K562 (cell line): ENCODE results near the gene FSTL4. TPM values are rescaled to one million over a fixed set of nuclear protein-coding genes. Genes with fewer than 3 reads are reported as not detected.

ENCODE experiments used
- ATAC-seq: fragments of 200-7000 bp; cut with Tn5 transposase; 3 replicates; pipeline ENCODE4 v1.9.1; 2020; ENCODE audit warnings: moderate library complexity
- BruUV-seq: library from RNA; stranded (reverse); fragments of 400-500 nt; replicated peaks from 2 replicates; lab custom pipeline; 2021; lab: Mats Ljungman, UMichigan
- CTCF ChIA-PET: fragments of 300-600 bp; formaldehyde crosslinking; extraction: SDS; loops from one replicate; lab custom pipeline; 2021; ENCODE audit warnings: low intra/inter-chr PET ratio; lab: Yijun Ruan, JAX
- POLR2A ChIA-PET: fragments of 300-600, 350-650 bp; sonication (Branson Sonifier 250); formaldehyde crosslinking; extraction: SDS; loops from one replicate; lab custom pipeline; 2021; ENCODE audit warnings: antibody characterized with exemption, inconsistent platforms; lab: Yijun Ruan, JAX
- DNase-seq, 4 experiments: peaks; one replicate each; pipeline versions ENCODE4 v3.0.0 to v3.0.0-alpha.2; 2011 to 2018; ENCODE audit warnings: low spot score in 3 of 4, mixed read lengths in 3 of 4; ENCODE audit errors: extremely low read depth in 1 of 4
- FAIRE-seq: peaks from 2 replicates; lab custom pipeline; 2011; peaks lifted over from hg19 to GRCh38; lab: Jason Lieb, UNC
- H2AFZ ChIP-seq: 2 replicates; pipeline ENCODE4 v1.6.0; 2011; ENCODE audit warnings: low read depth, low read length, control low read depth, inconsistent platforms
- H3K27ac ChIP-seq: fragments of 200-600 bp; 3 replicates; pipeline ENCODE4 v1.8.0; 2011; ENCODE audit warnings: low read depth, mild to moderate bottlenecking, control low read depth, inconsistent platforms, low read length, moderate library complexity, mixed read lengths; ENCODE audit errors: extremely low read depth
- H3K27me3 ChIP-seq, 2 experiments: fragments of 300-600 bp in 1 of 2; 2 replicates in 1 of 2; 3 replicates in 1 of 2; pipeline versions ENCODE4 v1.6.0 to v1.8.0; 2011; ENCODE audit warnings: inconsistent platforms in 2 of 2, low read length in 2 of 2, mild to moderate bottlenecking in 1 of 2, mixed read lengths in 1 of 2, moderate library complexity in 1 of 2; ENCODE audit not compliant: control insufficient read depth in 2 of 2, insufficient read depth in 2 of 2
- H3K36me3 ChIP-seq: fragments of 300-600 bp; 3 replicates; pipeline ENCODE4 v1.8.0; 2011; ENCODE audit warnings: mild to moderate bottlenecking, low read length, inconsistent platforms; ENCODE audit not compliant: control insufficient read depth, insufficient read depth
- H3K4me1 ChIP-seq, 2 experiments: fragments of 200-600 bp in 1 of 2; replicated peaks in 1 of 2; 2 replicates in 1 of 2; 3 replicates in 1 of 2; pipeline versions ENCODE4 v1.5.1 to v1.8.0; 2011; ENCODE audit warnings: inconsistent platforms in 2 of 2, low read length in 2 of 2, mild to moderate bottlenecking in 1 of 2, mixed read lengths in 1 of 2, moderate library complexity in 1 of 2; ENCODE audit not compliant: control insufficient read depth in 2 of 2, insufficient read depth in 2 of 2
- H3K4me2 ChIP-seq: 2 replicates; pipeline ENCODE4 v1.6.1; 2011; ENCODE audit warnings: low read length, control low read depth, inconsistent platforms, mixed read lengths; ENCODE audit not compliant: insufficient read depth
- H3K4me3 ChIP-seq: fragments of 200-600 bp; sonication (generic), shearing (Covaris generic); 2 replicates; pipeline ENCODE4 v1.5.1; 2016; ENCODE audit warnings: control low read depth, inconsistent platforms
- H3K79me2 ChIP-seq: fragments of 200-600 bp; 3 replicates; pipeline ENCODE4 v1.8.0; 2011; ENCODE audit warnings: low read length, inconsistent platforms; ENCODE audit not compliant: control insufficient read depth, insufficient read depth
- H3K9ac ChIP-seq, 2 experiments: 2 replicates each; pipeline versions ENCODE4 v1.6.0 to v1.6.1; 2011; ENCODE audit warnings: low read depth in 2 of 2, low read length in 2 of 2, control low read depth in 1 of 2, inconsistent platforms in 1 of 2, mild to moderate bottlenecking in 1 of 2, mixed read lengths in 1 of 2; ENCODE audit not compliant: insufficient read depth in 1 of 2
- H3K9me1 ChIP-seq: one replicate; pipeline ENCODE4 v1.6.0; 2011; ENCODE audit warnings: inconsistent platforms, mild to moderate bottlenecking, low read length, moderate library complexity; ENCODE audit not compliant: control insufficient read depth, insufficient read depth
- H3K9me3 ChIP-seq: replicated peaks from 2 replicates; pipeline ENCODE4 v1.5.1; 2011; ENCODE audit warnings: low read depth, low read length, inconsistent platforms; ENCODE audit not compliant: control insufficient read depth, insufficient read depth
- H4K20me1 ChIP-seq: replicated peaks from 2 replicates; pipeline ENCODE4 v1.6.1; 2011; ENCODE audit warnings: low read length, inconsistent platforms, mixed read lengths; ENCODE audit not compliant: control insufficient read depth, insufficient read depth
- HDAC3 ChIP-seq: fragments of 450-650 bp; IDR thresholded peaks from 2 replicates; pipeline ENCODE4 v1.6.1; 2018; ENCODE audit warnings: borderline replicate concordance, mild to moderate bottlenecking, moderate library complexity; ENCODE audit not compliant: partially characterized antibody
- NFE2L1 ChIP-seq: fragments of 450-650 bp; IDR thresholded peaks from 2 replicates; pipeline ENCODE4 v1.6.1; 2016; ENCODE audit warnings: missing genetic modification characterization, low read depth, mild to moderate bottlenecking, missing compliant biosample characterization, moderate library complexity, borderline replicate concordance
- NFIC ChIP-seq: fragments of 450-650 bp; IDR thresholded peaks from 2 replicates; pipeline ENCODE4 v1.6.1; 2017; ENCODE audit warnings: mild to moderate bottlenecking, inconsistent platforms
- ZNF232 ChIP-seq: sonication (generic); formaldehyde crosslinking; IDR thresholded peaks from 2 replicates; pipeline ENCODE4 v1.8.0; 2022; ENCODE audit warnings: mild to moderate bottlenecking, missing genetic modification reagents
- ZNF239 ChIP-seq: fragments of 250-450 bp; sonication (Bioruptor Pico); IDR thresholded peaks from 2 replicates; pipeline ENCODE4 v1.4.0; 2020; ENCODE audit warnings: mild to moderate bottlenecking
- WGBS: fragments of 100-300 bp; shearing (Covaris generic); methylation state at CpG from one replicate; pipeline ENCODE4 v1.1.6; 2016; ENCODE audit warnings: low coverage, mixed read lengths; ENCODE audit not compliant: insufficient coverage; ENCODE audit errors: missing lambda C conversion rate; 5-methylcytosine and 5-hydroxymethylcytosine counted together
- in situ Hi-C: fragments of 300-500 bp; cut with MboI; formaldehyde crosslinking; loops from 4 replicates; pipeline ENCODE4 v1.15.0; 2018; ENCODE audit warnings: inconsistent platforms, mixed read lengths
- intact Hi-C: fragments of 100-400 bp; cut with micrococcal nuclease; formaldehyde crosslinking; loops from 2 replicates; pipeline ENCODE4 v1.14.2; 2022
- polyA plus RNA-seq, 8 experiments: library from polyadenylated mRNA; depleted of rRNA in 4 of 8; stranded (reverse) in 5 of 8; unstranded in 3 of 8; fragments of >200 nt; fragmentation: Nextera tagmentation in 2 of 8; fragmentation: Illumina TruSeq in 1 of 8; extraction: Ambion mirVana in 2 of 8; extraction: Trizol in 1 of 8; gene quantifications; 2 replicates each; pipeline versions ENCODE4 v1.2.1 to v1.2.3, GENCODE V29; 2011 to 2014; ENCODE audit warnings: inconsistent platforms in 1 of 8, missing spikeins in 1 of 8
- total RNA-seq, 7 experiments: library from RNA; depleted of rRNA in 6 of 7; stranded (reverse); fragments of >200 nt in 6 of 7; fragmentation: Illumina TruSeq in 2 of 7; extraction: Trizol in 2 of 7; gene quantifications; 2 replicates each; pipeline versions ENCODE4 v1.2.1 to v1.2.3, GENCODE V29; 2011 to 2021; ENCODE audit warnings: low replicate concordance in 1 of 7
- TF ChIP-seq, protein P1 (sequence below): fragments of 450-650 bp; formaldehyde crosslinking; IDR thresholded peaks from 2 replicates; pipeline ENCODE4 v1.4.0; 2022; ENCODE audit warnings: missing genetic modification characterization
- TF ChIP-seq, protein P2 (sequence below), 2 experiments: fragments of 450-650 bp; formaldehyde crosslinking in 1 of 2; IDR thresholded peaks; 2 replicates each; pipeline versions ENCODE4 v1.4.0 to v1.6.1; 2014 to 2020; ENCODE audit warnings: mild to moderate bottlenecking in 2 of 2, borderline replicate concordance in 1 of 2, low read depth in 1 of 2

FSTL4 gene
- total and polyA plus RNA-seq, 9 of the 15 experiments (the other 6 are each of a cell fraction or from before 2014, with no cell fraction given), result 0.08 to 0.18 (median 0.10) TPM; not detected in 5

DNA sequence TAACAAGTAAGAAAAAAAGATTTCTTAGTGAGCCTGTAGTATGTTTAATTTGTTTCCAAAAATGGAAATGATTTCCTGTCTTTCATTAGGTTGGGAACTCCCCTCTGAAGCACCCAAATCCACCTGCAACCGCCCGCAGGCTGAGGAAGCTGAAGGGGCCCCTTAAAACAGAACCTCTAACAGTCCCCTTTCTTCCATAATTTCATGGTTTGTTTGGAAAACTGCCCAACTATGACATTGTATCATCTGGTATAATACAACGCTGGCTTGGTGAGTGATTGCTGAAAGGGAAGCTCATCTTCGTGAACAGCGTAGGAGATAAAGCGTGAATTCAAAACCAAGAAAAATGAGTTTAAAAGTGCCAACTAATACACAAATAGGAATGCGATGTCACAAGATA lies 215.5 kb downstream of the FSTL4 start:
- Histone ChIP-seq H3K4me2 (no peak overlapping the region), H3K27me3 (peaks cover 4 to 48% of the 10 kb centered on the region in 2 experiments; a peak in 3 of 5 replicates), H3K79me2 (no peaks in the 10 kb centered on the region), H3K36me3 (no peaks in the 10 kb centered on the region), H3K27ac (no peak overlapping the region), H2AFZ (no peak overlapping the region), H3K9me1 (no peaks in the 10 kb centered on the region), H3K9me3 (no peaks in the 10 kb centered on the region), H4K20me1 (no peaks in the 10 kb centered on the region), H3K4me1 (no peaks in the 10 kb centered on the region), H3K9ac (no peak overlapping the region), H3K4me3 (no peak overlapping the region)
- no peak for FAIRE-seq
- intact Hi-C loops, result no loop called here
- in situ Hi-C loops, result no loop called here
- no TSS peak for BruUV-seq
- DNase-seq, result no peak
- CTCF ChIA-PET, result no interaction called here
- ATAC-seq, result no peak
- WGBS, result under 1% methylated on average over 7 of the region's 7 CpGs
- POLR2A ChIA-PET, result no interaction called here
- TF ChIP-seq ZNF239 (CRISPR knock-in tag), result no peak
- TF ChIP-seq HDAC3, result no peak
- TF ChIP-seq, protein P1, sequence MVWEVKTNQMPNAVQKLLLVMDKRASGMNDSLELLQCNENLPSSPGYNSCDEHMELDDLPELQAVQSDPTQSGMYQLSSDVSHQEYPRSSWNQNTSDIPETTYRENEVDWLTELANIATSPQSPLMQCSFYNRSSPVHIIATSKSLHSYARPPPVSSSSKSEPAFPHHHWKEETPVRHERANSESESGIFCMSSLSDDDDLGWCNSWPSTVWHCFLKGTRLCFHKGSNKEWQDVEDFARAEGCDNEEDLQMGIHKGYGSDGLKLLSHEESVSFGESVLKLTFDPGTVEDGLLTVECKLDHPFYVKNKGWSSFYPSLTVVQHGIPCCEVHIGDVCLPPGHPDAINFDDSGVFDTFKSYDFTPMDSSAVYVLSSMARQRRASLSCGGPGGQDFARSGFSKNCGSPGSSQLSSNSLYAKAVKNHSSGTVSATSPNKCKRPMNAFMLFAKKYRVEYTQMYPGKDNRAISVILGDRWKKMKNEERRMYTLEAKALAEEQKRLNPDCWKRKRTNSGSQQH, result no peak
- no peak for TF ChIP-seq NFIC
- TF ChIP-seq ZNF232 (CRISPR knock-in tag), result no peak
- TF ChIP-seq, protein P2, sequence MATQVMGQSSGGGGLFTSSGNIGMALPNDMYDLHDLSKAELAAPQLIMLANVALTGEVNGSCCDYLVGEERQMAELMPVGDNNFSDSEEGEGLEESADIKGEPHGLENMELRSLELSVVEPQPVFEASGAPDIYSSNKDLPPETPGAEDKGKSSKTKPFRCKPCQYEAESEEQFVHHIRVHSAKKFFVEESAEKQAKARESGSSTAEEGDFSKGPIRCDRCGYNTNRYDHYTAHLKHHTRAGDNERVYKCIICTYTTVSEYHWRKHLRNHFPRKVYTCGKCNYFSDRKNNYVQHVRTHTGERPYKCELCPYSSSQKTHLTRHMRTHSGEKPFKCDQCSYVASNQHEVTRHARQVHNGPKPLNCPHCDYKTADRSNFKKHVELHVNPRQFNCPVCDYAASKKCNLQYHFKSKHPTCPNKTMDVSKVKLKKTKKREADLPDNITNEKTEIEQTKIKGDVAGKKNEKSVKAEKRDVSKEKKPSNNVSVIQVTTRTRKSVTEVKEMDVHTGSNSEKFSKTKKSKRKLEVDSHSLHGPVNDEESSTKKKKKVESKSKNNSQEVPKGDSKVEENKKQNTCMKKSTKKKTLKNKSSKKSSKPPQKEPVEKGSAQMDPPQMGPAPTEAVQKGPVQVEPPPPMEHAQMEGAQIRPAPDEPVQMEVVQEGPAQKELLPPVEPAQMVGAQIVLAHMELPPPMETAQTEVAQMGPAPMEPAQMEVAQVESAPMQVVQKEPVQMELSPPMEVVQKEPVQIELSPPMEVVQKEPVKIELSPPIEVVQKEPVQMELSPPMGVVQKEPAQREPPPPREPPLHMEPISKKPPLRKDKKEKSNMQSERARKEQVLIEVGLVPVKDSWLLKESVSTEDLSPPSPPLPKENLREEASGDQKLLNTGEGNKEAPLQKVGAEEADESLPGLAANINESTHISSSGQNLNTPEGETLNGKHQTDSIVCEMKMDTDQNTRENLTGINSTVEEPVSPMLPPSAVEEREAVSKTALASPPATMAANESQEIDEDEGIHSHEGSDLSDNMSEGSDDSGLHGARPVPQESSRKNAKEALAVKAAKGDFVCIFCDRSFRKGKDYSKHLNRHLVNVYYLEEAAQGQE (IDR thresholded peaks at IDR 0.05; ENCODE audit: borderline replicate concordance), result no peak
- TF ChIP-seq, protein P2 (CRISPR knock-in tag; IDR thresholded peaks at IDR 0.05; ENCODE audit: low read depth), result no peak
- no peak for TF ChIP-seq NFE2L1 (tag)
